NCI-H446 treated with DMSO at 0.1 percent for 48 hours (cell line): Measurements from ENCODE around the gene PI4K2B.
"Not testable (repeated sequence)": the region's sequence is repeated elsewhere in the genome, so short reads cannot be mapped to it uniquely, and the experiment has no call there.

Experiments used
- DNase-seq: peaks from one replicate; lab custom pipeline; 2025; lab: John Stamatoyannopoulos, UW

PI4K2B gene

DNA sequence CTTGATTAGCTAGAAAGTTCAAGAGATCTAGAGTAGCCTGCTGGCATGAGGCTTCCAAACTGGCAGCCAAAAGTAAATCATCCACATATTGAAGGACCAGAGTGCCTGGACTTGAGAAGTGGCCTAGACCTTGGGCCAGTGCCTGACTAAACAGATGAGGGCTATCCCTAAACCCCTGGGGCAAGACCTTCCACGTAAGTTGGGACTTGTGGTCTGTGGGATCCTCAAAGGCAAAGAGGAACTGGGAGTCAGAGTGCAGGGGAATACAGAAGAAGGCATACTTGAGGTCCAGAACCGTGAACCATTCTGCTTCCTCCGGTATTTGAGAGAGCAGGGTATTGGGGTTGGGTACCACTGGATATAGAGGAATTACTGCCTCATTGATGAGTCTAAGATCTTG, 8.4 kb downstream of the PI4K2B start:
- DNase-seq, result not testable (repeated sequence)

GRCh38 chr4:25245181-25245580, 11.3 kb downstream of the PI4K2B start:
- DNase-seq, result no peak

GRCh38 chr4:25246680-25247611, 13.1 kb downstream of the PI4K2B start:
- no peak for DNase-seq

DNA sequence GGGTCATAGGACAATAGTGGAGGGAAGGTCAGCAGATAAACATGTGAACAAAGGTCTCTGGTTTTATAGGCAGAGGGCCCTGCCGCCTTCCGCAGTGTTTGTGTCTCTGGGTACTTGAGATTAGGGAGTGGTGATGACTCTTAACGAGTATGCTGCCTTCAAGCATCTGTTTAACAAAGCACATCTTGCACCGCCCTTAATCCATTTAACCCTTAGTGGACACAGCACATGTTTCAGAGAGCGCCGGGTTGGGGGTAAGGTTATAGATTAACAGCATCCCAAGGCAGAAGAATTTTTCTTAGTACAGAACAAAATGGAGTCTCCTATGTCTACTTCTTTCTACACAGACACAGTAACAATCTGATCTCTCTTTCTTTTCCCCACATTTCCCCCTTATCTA, 15.0 kb downstream of the PI4K2B start:
- DNase-seq, result not testable (repeated sequence)

DNA sequence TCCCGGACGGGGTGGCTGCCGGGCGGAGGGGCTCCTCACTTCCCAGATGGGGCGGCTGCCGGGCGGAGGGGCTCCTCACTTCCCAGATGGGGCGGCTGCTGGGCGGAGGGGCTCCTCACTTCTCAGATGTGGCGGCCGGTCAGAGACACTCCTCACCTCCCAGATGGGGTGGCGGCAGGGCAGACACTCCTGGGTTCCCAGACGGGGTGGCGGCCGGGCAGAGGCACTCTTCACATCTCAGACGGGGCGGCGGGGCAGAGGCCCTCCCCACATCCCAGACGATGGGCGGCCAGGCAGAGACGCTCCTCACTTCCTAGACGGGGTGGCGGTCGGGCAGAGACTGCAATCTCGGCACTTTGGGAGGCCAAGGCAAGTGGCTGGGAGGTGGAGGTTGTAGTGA, 15.7 kb downstream of the PI4K2B start:
- not testable (repeated sequence) for DNase-seq

DNA sequence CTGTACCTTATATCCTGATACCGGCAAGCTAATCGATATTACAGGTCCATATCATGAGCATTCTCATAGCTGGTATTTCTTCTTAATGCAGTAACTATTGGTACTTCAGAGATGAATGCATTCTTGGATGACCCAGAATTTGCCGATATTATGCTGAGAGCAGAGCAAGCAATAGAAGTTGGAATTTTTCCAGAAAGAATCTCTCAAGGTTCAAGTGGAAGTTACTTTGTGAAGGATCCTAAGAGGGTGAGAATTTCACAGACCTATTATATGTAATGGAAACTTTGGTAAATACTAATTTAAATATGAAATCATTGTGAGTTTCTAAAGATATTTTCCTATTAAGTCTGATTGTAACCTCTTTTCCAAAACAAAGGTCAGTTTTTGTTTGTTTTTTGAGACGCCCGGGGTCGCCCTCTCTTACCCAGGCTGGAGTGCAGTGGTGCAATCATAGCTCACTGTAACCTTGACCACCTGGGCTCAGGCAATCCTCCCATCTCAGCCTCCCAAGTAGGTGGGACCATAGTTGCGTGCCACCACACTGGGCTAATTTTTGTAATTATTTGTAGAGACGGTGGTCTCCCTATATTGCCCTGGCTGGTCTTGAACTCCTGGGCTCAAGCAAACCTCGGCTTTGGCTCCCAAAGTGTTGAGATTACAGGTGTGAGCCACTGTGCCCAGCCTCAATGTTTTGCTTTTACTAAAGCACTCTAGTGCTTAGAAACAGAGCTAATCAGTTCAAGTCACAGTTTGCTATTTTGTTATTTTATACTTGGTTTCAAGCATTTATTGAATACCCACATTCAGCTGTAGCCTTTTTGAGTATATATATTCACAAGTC, 18.6 kb downstream of the PI4K2B start:
- DNase-seq, result no peak

DNA sequence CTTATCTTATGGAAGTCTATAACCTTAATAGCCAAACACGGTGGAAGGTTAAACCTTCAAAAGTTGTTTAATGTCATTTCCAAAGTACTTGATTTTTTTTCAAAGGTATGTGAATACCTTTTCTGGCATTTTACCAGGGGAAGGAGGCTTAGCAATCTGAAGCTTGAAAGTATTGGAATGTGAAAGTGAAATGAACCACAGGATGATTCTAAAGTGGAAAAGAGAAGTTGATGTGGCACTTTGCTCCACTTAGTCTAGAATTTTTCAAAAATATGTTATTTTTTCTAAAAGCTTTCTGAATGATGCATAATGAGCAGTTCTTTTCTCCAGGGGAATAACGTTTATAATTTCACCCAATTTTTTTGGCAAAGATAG, 19.2 kb downstream of the PI4K2B start:
- no peak for DNase-seq

DNA sequence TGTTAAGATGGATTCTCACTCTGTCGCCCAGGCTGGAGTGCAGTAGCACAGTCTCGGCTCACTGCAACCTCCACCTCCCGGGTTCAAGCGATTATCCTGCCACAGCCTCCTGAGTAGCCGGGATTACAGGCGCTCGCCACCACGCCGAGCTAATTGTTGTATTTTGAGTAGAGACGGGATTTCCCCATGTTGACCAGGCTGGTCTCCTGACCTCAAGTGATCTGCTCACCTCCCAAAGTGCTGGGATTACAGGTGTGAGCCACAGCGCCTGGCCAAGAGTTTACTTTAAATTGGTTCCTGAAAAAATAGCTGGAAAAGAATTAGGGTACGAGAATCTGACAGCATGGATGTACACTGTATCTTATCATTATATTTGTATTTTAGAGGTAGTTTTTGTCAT, 20.0 kb downstream of the PI4K2B start:
- not testable (repeated sequence) for DNase-seq

DNA sequence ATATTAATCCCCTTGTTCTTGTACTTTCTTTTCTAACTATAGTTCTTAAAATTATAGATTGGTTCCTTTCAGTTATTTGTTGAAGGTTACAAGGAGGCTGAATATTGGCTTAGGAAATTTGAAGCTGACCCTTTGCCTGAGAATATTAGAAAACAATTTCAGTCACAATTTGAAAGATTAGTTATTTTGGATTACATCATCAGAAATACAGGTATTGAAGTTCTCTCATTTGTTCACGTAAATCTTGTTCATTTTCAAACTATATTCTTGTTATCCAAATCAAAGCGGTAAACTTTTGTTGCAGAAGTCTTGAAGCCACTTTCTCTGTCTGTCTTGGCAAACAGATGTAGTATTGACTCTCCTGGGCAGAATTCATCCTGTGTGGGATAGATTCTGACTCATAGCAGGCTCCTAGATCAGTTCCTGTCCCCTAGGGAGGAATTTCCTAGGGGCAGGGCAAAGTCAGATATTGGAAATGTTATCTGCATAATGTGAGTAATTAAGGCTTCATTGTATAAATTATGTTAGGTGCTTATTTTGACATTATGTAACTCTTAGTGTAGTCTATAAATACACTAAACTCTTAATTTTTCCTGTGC, 25.2 kb downstream of the PI4K2B start:
- no peak for DNase-seq

- no peak for DNase-seq
Measured at GRCh38 chr4:25271866-25272265, 38.0 kb downstream of the PI4K2B start.

DNA sequence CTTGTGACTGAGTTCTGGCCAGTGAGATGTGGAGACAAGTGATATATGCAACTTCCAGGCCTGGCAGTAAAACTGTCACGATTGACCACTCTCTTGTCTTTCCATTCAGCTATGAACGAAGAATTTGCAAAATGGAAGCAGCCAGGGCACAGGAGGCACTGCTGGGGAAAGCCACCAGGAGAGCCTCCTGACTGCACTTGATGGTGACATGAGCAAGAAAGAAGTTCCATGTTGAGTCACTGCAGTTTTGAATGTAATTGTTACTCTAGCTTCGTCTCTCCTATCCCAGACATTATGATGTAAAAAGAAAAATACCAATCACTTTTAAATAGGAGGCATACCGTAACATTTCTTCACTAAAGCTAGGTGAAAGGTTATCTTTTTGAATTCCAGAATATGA, 46.4 kb downstream of the PI4K2B start:
- DNase-seq, result no peak

GRCh38 chr4:25283948-25284347, 50.1 kb downstream of the PI4K2B start:
- no peak for DNase-seq

- DNase-seq, result no peak
Measured at GRCh38 chr4:25284466-25284865, 50.6 kb downstream of the PI4K2B start.

- no peak for DNase-seq
Measured at GRCh38 chr4:25290490-25291067, 56.7 kb downstream of the PI4K2B start.

DNA sequence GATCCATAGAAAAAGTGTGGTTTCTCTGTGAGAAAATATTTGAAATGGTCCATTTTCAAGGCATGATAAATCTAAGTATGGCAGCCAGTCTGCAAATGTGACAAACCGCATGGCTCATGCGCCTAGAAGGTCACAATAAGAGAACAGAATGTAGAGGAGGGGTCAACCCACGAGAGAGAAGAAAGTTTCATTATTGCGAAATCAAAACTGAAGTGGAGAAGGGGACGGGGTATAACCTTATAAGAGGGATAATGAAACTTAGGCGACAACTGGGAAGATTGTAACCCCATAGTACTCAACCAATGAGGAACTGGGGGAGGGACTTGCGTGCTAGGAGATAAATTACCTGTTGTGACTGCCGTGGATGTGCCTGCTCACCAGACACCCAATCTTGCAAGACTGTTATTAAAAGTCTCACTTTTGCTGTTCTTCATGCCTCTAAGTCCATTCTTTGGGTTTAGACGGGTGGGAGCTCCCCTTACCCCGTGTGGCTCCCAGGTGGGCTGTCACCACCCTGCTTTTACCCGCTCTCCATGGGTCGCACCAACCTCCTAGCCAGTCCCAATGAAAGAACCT, 57.4 kb downstream of the PI4K2B start:
- DNase-seq, result no peak

DNA sequence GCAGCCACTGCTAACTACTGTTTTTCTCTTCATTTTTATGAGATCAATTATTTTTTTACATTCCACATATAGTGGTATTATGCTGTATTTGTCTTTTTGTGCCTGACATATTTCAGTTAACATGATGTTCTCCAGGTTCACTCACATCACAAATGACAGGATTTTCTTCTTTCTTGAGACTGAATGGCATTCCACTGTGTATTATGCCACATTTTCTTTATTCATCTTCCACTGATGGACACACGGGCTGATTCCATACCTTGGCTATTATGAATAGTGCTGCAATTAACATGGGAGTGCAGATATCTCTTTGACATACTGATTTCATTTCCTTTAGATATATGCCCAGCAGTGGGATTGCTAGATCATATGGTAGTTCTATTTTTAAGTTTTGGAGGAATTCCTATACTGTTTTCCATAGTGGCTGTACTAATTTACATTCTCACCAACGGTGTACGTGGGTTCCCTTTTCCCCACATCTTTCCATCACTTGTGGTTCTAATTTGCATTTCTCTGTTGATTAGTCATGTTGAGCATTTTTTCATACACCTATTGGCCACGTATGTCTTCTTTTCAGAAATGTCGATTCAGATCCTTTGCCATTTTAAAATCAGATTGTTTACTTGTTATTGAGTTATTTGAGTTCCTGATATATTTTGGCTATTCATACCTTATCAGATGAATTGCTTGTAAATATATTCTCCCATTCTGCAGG, 63.9 kb downstream of the PI4K2B start:
- no peak for DNase-seq

DNA sequence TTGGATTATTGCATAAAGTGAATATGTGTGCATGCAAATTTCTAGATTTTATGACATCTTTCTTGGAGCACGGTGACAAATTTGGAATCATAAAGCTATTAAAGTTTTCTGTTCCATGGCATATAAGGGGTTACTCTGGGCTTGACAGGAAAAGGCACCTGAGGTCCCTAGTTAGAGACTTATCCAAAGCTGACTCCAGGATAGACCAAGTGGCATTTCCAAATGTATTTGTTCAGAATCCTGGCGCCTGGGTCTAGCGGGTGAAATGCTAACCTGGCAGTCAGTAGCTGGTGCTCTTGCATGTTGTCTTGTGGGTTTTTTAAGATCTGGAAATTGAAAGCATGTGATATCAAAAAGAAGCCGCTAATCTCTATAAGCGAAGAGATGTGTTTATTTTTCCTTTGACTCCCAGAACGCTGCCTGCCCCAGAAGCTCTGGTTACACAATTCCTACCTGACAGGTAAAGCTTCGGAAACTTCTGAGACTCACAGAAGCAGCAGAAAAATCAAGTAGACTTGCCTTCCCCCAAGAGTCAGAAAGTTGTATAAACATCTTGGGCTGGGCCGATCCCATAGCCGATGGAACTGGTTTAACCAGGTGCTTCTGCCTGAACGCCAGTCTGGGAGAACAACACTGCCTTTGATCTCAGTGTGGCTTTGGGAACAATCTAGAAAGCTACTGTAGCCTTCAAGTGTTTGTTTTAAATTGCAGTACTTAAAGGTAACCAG, 65.8 kb downstream of the PI4K2B start:
- no peak for DNase-seq

GRCh38 chr4:25301471-25301870, 67.6 kb downstream of the PI4K2B start:
- no peak for DNase-seq

DNA sequence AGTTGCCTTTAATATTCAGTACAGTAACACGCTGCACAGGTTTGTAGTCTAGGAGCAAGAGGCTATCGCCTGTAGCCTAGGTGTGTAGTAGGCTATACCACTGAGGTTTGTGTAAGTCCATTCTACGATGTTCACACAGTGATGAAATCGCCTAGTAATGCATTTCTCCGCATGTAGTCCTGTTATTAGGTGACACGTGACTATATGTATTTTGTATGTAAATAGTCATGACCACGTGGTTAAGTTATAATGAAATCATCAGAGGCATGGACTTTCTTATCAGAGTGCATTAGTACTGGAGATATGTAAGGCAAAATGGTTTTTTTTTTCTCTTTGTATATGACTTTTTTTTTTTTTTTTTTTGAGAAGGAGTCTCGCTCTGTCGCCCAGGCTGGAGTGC, 68.8 kb downstream of the PI4K2B start:
- no peak for DNase-seq

GRCh38 chr4:25303578-25303977, 69.7 kb downstream of the PI4K2B start:
- no peak for DNase-seq
